Epithelial cell of proximal tubule (primary cell): ENCODE measurements around the gene PHTF2. TPM values are rescaled to one million over a fixed set of nuclear protein-coding genes. Genes with fewer than 3 reads are reported as not detected.
A peak's percentile ranks its signal among the peaks of the same experiment; 100 is the strongest.

Experiments
- DNase-seq: peaks from one replicate; pipeline ENCODE4 v3.0.0-alpha.2; 2011; ENCODE audit warnings: low read depth
- H3K4me3 ChIP-seq: 2 replicates; pipeline ENCODE4 v1.5.1; 2011; ENCODE audit warnings: low read depth, mild to moderate bottlenecking, low read length
- CTCF ChIP-seq: conservative IDR thresholded peaks from 2 replicates; pipeline ENCODE4 v1.5.1; 2012; ENCODE audit warnings: low read depth, mild to moderate bottlenecking, low read length
- total RNA-seq: library from RNA; depleted of rRNA; stranded (reverse); fragments of >200 nt; gene quantifications from 2 replicates; pipeline ENCODE4 v1.2.3, GENCODE V29; 2015

The PHTF2 gene
- total RNA-seq, 1 donor from 2014 or later: 7.7 TPM

GRCh38 chr7:77935652-77936348 lies 137.2 kb downstream of the PHTF2 start:
- DNase-seq: no peak
- no peak overlapping the region for H3K4me3 ChIP-seq
- peak; percentile 1 for TF ChIP-seq CTCF

GRCh38 chr7:77940647-77941046 lies 142.1 kb downstream of the PHTF2 start:
- DNase-seq: no peak
- H3K4me3 ChIP-seq: no peak overlapping the region

GRCh38 chr7:77942431-77942830 lies 143.9 kb downstream of the PHTF2 start:
- H3K4me3 ChIP-seq: no peak overlapping the region
- TF ChIP-seq CTCF: no peak
- no peak for DNase-seq

More at GRCh38 chr7:77940647-77941046, 142.1 kb downstream of the PHTF2 start:
- TF ChIP-seq CTCF: peak; percentile 82

- no peak for TF ChIP-seq CTCF
- no peak for DNase-seq
- H3K4me3 ChIP-seq: no peak overlapping the region
Measured at GRCh38 chr7:77944183-77945182, 145.9 kb downstream of the PHTF2 start.

- no peak overlapping the region for H3K4me3 ChIP-seq
- no peak for DNase-seq
- TF ChIP-seq CTCF: no peak
Measured at GRCh38 chr7:77950548-77950947, 152.0 kb downstream of the PHTF2 start.

GRCh38 chr7:77954773-77955555 lies 156.4 kb downstream of the PHTF2 start:
- no peak overlapping the region for H3K4me3 ChIP-seq
- TF ChIP-seq CTCF: no peak
- DNase-seq: no peak
